Ishikawa (cell line): Measurements from ENCODE around the gene NDUFB5.

Experiments used
- CEBPB ChIP-seq: IDR thresholded peaks from 2 replicates; pipeline ENCODE4 v1.6.1; 2012
- EP300 ChIP-seq: IDR thresholded peaks from 2 replicates; pipeline ENCODE4 v1.6.1; 2012; ENCODE audit warnings: borderline replicate concordance
- FOXM1 ChIP-seq: IDR thresholded peaks from 2 replicates; pipeline ENCODE4 v1.6.1; 2012; ENCODE audit warnings: low read depth, borderline replicate concordance
- TAF1 ChIP-seq: IDR thresholded peaks from 2 replicates; pipeline ENCODE4 v1.6.1; 2012; ENCODE audit warnings: low read depth, mild to moderate bottlenecking
- TCF12 ChIP-seq: IDR thresholded peaks from 2 replicates; pipeline ENCODE4 v1.6.1; 2012; ENCODE audit warnings: low read depth
- TEAD4 ChIP-seq: IDR thresholded peaks from 2 replicates; pipeline ENCODE4 v1.6.1; 2012

Gene NDUFB5

GRCh38 chr3:179673523-179673922 is 68.9 kb downstream of the NDUFB5 start:
- TF ChIP-seq FOXM1 (no peak), TEAD4 (no peak), CEBPB (no peak), TCF12 (no peak)

GRCh38 chr3:179676081-179676480 is 71.5 kb downstream of the NDUFB5 start:
- TF ChIP-seq EP300 (no peak), TAF1 (no peak)
